NCI-H748 treated with DMSO at 0.1 percent for 48 hours (cell line): ENCODE measurements around the gene ADAMTS17.

Source experiments
- DNase-seq: peaks from one replicate; lab custom pipeline; 2025; lab: John Stamatoyannopoulos, UW

ADAMTS17 gene

GRCh38 chr15:100341750-100342560, at the start of gene ADAMTS17:
ADAMTS17 (minus strand) TSS chr15:100341975; CDS start chr15:100341899, 76 bp downstream.
- DNase-seq = peak; percentile 73

GRCh38 chr15:100385300-100386050, 43.7 kb upstream of the ADAMTS17 start:
- no peak for DNase-seq

- no peak for DNase-seq
These were observed 42.3 kb upstream of the ADAMTS17 start for GRCh38 chr15:100384108-100384410.

DNA sequence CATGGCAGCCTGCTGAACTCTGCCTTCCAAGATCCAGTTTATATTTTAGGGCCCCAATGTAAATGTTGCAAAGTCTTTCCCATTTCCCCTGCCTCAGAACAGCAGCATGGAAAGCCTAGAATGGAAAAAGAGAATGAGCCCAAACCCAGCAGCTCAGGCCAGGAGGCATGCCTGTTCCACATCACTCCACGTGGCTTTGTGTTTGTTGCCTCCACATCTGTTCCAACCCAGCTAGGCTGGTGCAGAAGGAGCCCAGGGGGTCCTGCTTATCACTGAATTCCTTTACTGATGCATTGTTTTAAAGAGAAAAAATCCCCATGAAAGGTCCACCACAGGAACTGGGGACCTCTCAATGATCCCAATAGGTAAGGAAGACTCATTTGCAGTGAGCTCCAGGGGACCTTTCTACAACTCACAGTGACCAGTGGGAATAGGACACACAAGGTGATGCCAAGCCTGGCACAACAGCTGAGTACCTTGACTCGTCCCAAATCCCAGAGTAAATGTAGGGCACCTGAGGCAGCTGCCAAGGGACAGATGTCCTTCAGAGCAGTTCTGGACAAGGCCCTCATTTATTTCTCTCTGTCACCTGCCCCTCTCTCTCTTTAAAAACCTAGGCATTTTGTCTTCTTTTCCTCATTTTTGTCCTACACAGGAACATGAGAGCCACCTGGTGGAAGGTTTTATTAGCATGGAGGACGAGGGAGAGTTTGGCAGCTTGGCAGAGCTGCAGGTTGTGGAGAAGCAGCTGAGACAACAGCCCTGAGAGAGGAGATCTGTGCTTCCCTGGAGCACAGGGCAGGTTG, 41.7 kb upstream of the ADAMTS17 start:
- no peak for DNase-seq

DNA sequence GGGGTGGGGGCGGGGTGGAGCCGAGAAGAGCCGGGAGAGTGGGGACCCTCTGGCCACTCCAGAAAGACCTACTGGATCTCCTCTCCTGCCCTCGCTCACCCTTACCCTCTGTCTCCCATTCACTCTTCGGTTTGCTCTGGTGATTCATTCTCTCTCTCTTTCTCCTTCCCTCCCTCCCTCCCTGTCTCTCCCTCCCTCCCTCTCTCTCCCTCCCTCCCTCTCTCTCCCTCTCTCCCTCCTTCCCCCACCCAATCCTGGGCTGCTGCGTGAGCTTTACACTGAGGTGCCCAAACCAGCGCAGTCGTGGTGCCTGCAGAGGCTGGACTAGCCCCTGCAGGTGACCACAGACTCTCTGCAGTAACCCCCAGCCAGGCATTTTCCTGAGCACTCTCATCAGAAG, 32.2 kb upstream of the ADAMTS17 start:
- DNase-seq = no peak

- no peak for DNase-seq
These were observed 31.5 kb upstream of the ADAMTS17 start for GRCh38 chr15:100373120-100373896.

- DNase-seq = no peak
These were observed 31.0 kb upstream of the ADAMTS17 start for GRCh38 chr15:100372739-100373119.

- no peak for DNase-seq
These were observed 13.6 kb upstream of the ADAMTS17 start for GRCh38 chr15:100355342-100355741.

DNA sequence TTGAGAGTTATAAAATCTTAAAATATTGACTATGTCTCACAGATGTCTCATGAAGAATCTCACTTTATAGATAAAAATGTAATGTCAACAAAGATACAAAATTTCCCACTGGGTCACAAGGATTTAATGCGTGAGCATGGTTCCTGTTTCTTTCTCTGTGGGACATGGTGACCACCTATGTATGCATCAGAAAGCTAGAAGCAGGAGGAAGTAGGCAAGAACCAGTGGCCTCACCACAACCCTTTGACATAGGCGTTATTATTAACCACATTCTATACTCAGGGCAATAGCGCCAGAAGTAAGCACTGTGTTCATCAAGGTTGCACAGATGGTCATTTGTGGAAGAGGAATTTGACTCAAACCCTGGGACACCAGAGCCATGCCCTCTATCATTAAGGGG, 11.7 kb upstream of the ADAMTS17 start:
- no peak for DNase-seq

DNA sequence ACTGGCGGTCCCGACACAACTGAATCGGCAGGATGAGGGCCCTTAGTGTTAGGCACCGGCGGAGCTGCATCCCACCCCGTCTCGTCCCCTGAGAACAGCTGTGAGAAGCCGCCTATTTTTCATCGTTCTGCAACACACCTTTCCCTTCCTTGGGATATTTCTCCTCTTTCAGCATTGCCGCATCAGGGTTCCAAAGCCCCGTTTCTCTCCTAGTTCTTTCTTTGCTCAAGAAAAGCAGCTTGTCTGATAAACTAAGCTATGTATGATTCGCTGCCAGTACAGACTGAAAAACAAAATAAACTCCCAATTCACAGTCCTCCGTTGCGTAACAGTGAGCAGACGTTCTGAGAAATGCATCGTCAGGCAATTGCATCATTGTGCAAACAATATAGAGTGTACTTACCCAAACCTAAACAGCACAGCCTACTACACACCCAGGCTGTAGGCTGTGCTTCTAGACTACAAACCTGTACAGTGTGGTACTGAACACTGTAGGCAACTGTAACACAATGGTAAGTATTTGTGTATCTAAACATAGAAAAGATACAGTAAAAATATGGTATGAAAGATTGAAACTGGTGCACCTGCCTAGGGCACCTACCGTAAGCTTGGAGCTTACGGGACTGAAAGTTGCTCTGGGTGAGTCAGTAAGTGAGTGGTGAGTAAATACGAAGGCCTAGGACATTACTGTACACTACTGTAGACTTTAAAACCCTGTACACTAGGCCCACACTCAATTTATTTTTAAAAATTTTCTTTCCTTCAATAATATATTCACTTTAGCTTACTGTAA, 8.9 kb upstream of the ADAMTS17 start:
- DNase-seq = no peak

- DNase-seq = peak; percentile 58
These were observed 8.1 kb upstream of the ADAMTS17 start for GRCh38 chr15:100349696-100350433.

- no peak for DNase-seq
These were observed 7.5 kb upstream of the ADAMTS17 start for GRCh38 chr15:100349321-100349695.

GRCh38 chr15:100348578-100348977, 6.8 kb upstream of the ADAMTS17 start:
- no peak for DNase-seq

DNA sequence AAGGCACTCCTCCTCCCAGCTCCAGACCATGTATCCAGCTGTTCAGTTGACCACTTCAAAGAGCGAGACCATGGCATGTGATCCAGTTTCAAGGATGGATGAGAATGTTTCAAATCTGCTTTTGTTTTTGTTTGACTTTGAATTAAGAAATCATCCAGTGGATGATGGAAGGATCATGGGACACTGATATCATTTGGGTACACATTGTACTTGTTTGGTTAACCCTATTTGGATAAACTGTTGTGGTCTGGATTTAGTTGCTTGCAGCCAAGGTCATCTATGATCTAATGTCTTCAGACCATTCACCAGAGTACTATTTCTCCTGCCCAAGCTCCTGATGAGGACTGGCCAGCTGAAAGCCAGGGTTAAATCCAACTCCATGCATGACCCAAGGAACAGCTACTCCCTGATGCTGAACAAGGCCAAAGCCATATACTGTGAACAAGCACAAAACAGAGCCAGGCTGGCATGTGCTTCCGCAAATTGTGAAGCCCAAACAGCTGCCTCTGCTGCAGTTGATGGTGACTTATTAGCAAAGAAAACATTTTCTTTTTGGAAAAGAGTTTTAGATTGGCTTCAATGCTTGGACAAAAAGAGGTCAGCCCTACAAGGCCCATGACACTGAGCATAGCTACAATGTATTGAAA, 5.2 kb upstream of the ADAMTS17 start:
- DNase-seq = no peak

DNA sequence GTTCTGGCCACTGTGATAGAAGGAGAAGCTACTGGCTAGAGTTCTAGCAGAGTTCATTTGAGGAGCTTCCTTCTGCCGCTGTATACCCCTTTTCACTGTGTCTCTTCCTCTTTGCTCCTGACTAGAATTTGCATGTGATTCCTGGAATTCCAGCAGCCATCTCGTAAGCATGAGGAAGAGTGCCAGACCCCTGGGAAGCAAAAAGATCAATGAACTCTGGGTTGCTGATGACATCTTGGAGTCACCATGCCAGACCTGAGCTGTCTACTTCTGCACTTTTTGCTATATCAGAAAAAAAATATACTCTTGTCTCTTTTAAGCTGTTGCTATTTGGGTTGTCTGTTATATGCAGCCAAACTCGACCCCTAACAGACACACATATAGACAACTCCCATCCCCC, 3.7 kb upstream of the ADAMTS17 start:
- no peak for DNase-seq

DNA sequence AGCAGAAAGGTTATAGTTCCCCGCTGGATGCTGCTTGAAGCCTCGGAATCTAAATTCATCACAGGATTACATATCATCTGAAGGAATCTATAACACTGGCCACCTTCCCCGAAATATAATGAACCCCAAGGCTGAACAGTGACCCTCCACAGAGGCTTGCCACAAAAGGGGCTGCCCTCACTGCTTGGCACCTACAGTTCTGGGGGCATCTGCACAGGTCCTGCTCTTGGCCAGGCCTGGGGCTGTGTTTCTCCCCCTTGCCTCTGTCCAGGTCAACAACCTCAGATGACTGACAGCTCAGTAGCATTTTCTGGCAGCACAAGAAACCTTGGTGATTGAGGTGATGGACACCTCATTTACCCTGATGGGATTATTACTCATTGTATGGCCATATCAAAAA, 1.5 kb upstream of the ADAMTS17 start:
- DNase-seq = no peak

DNA sequence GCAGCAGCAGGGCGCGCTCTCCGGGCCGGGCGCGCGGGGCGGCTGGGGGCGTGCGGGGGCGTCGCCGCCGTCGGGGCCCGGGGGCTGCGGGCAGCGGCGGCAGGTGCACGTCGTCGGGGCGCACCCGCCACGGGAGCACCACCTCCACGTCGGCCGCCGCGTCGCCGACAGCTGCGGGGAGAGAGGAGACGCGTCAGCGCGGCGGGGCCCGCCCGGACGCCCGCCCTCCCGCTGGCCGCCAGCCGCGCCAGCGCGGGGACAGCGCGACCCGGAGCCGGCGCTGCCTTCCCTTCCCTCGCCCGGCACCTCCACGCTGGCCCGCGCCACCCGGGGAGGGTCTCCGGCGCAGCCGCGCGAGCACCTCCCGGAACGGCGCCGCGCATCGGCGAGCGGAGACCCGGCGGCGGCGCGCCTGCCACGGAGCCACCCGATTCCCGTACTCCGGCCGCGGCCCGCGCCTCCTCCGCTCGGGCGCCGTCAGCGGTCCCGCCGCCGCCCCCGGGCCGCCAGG, 481 bp downstream of the ADAMTS17 start:
- DNase-seq = no peak

- DNase-seq = no peak
These were observed 995 bp downstream of the ADAMTS17 start for GRCh38 chr15:100340721-100341238.

- no peak for DNase-seq
These were observed 1.8 kb downstream of the ADAMTS17 start for GRCh38 chr15:100339999-100340398.
